Activated T-cell treated with anti-CD3 and anti-CD28 coated beads, Interleukin-2, amount 50 U/mL, for 4 hours (primary cell): ENCODE measurements around the gene STX8. TPM values are rescaled to one million over a fixed set of nuclear protein-coding genes. Genes with fewer than 3 reads are reported as not detected.
"Not testable (repeated sequence)": the region's sequence is repeated elsewhere in the genome, so short reads cannot be mapped to it uniquely, and the experiment has no call there.

Experiments used
- ATAC-seq, 2 donors: fragments of 200-7000 bp; cut with Tn5 transposase; one replicate each; pipeline ENCODE4 v1.10.0; 2021
- DNase-seq: peaks from one replicate; pipeline ENCODE4 v3.0.0-alpha.2; 2020
- H3K27me3 Mint-ChIP-seq: one replicate; pipeline ENCODE4 v1.8.0; 2021; ENCODE audit warnings: low read depth, mixed read lengths
- H3K36me3 Mint-ChIP-seq: one replicate; pipeline ENCODE4 v1.8.0; 2022; ENCODE audit warnings: mixed read lengths; ENCODE audit not compliant: insufficient read depth
- H3K4me1 Mint-ChIP-seq: one replicate; pipeline ENCODE4 v1.8.0; 2021; ENCODE audit warnings: low read depth, mixed read lengths
- H3K4me3 Mint-ChIP-seq: one replicate; pipeline ENCODE4 v1.8.0; 2021; ENCODE audit warnings: mild to moderate bottlenecking, moderate library complexity, mixed read lengths
- H3K9me3 Mint-ChIP-seq: one replicate; pipeline ENCODE4 v1.8.0; 2021; ENCODE audit warnings: mixed read lengths
- total RNA-seq, 3 donors: library from RNA; stranded (reverse); gene quantifications; one replicate each; pipeline ENCODE4 v1.2.1, GENCODE V29; 2021

The STX8 gene
- 10 to 100 TPM; 37.5 to 40.7 (median 38.3) TPM for total RNA-seq

- H3K36me3 Mint-ChIP-seq, result no peaks in the 10 kb centered on the region
- H3K4me1 Mint-ChIP-seq, result peaks cover 27% of the 10 kb centered on the region
- peak within 1 kb of the TSS; percentile 92 for H3K4me3 Mint-ChIP-seq
- peak; percentile 69 for DNase-seq
- no peaks in the 10 kb centered on the region for H3K9me3 Mint-ChIP-seq
- ATAC-seq, result peak; percentile 77 to 83
- H3K27me3 Mint-ChIP-seq, result no peaks in the 10 kb centered on the region
Measured at GRCh38 chr17:9575381-9576101, at the start of gene STX8. Gene STX8, minus strand, starts transcription at chr17:9575820. Its CDS starts 12 bp downstream, at chr17:9575808.

GRCh38 chr17:9622961-9623360 is 47.3 kb upstream of the STX8 start:
- Mint-ChIP-seq H3K36me3 (no peaks in the 10 kb centered on the region), H3K27me3 (no peaks in the 10 kb centered on the region), H3K4me3 (no peak overlapping the region), H3K9me3 (peaks cover 38% of the 10 kb centered on the region), H3K4me1 (no peaks in the 10 kb centered on the region)
- no peak for DNase-seq
- ATAC-seq, result no peak

GRCh38 chr17:9615486-9615885 is 39.9 kb upstream of the STX8 start:
- H3K9me3 Mint-ChIP-seq, result no peaks in the 10 kb centered on the region

GRCh38 chr17:9612006-9612405 is 36.4 kb upstream of the STX8 start:
- no peaks in the 10 kb centered on the region for H3K4me1 Mint-ChIP-seq
- H3K27me3 Mint-ChIP-seq, result peaks cover 8% of the 10 kb centered on the region
- ATAC-seq (no peak), DNase-seq (no peak)
- no peak overlapping the region for H3K4me3 Mint-ChIP-seq
- H3K9me3 Mint-ChIP-seq, result peaks cover 5% of the 10 kb centered on the region
- no peaks in the 10 kb centered on the region for H3K36me3 Mint-ChIP-seq

More at GRCh38 chr17:9615486-9615885, 39.9 kb upstream of the STX8 start:
- no peaks in the 10 kb centered on the region for H3K36me3 Mint-ChIP-seq
- H3K27me3 Mint-ChIP-seq, result peaks cover 6% of the 10 kb centered on the region
- DNase-seq (no peak), ATAC-seq (no peak)
- H3K4me3 Mint-ChIP-seq, result no peak overlapping the region
- no peaks in the 10 kb centered on the region for H3K4me1 Mint-ChIP-seq

GRCh38 chr17:9611557-9611956 is 35.9 kb upstream of the STX8 start:
- peaks cover 5% of the 10 kb centered on the region for H3K9me3 Mint-ChIP-seq
- H3K4me3 Mint-ChIP-seq, result no peak overlapping the region
- ATAC-seq (no peak), DNase-seq (no peak)
- no peaks in the 10 kb centered on the region for H3K4me1 Mint-ChIP-seq
- no peaks in the 10 kb centered on the region for H3K36me3 Mint-ChIP-seq
- H3K27me3 Mint-ChIP-seq, result peaks cover 8% of the 10 kb centered on the region

GRCh38 chr17:9607058-9607457 is 31.4 kb upstream of the STX8 start:
- ATAC-seq, H3K36me3 Mint-ChIP-seq, H3K9me3 Mint-ChIP-seq, H3K4me1 Mint-ChIP-seq, H3K4me3 Mint-ChIP-seq, H3K27me3 Mint-ChIP-seq, DNase-seq: not testable (repeated sequence)

GRCh38 chr17:9606453-9606852 is 30.8 kb upstream of the STX8 start:
- DNase-seq (no peak), ATAC-seq (no peak)
- Mint-ChIP-seq H3K27me3 (peaks cover 10% of the 10 kb centered on the region), H3K4me3 (no peak overlapping the region), H3K9me3 (peaks cover 5% of the 10 kb centered on the region), H3K4me1 (no peaks in the 10 kb centered on the region), H3K36me3 (no peaks in the 10 kb centered on the region)

GRCh38 chr17:9604583-9604982 is 29.0 kb upstream of the STX8 start:
- H3K4me1 Mint-ChIP-seq, ATAC-seq, DNase-seq, H3K4me3 Mint-ChIP-seq, H3K9me3 Mint-ChIP-seq, H3K36me3 Mint-ChIP-seq: not testable (repeated sequence)
- H3K27me3 Mint-ChIP-seq, result peaks cover 16% of the 10 kb centered on the region

GRCh38 chr17:9598661-9599060 is 23.0 kb upstream of the STX8 start:
- Mint-ChIP-seq H3K27me3 (peaks cover 24% of the 10 kb centered on the region), H3K36me3 (no peaks in the 10 kb centered on the region), H3K4me1 (no peaks in the 10 kb centered on the region), H3K4me3 (no peak overlapping the region), H3K9me3 (no peaks in the 10 kb centered on the region)
- ATAC-seq (no peak), DNase-seq (no peak)

- H3K9me3 Mint-ChIP-seq, H3K4me1 Mint-ChIP-seq, DNase-seq, H3K4me3 Mint-ChIP-seq, H3K36me3 Mint-ChIP-seq, ATAC-seq: not testable (repeated sequence)
- peaks cover 21% of the 10 kb centered on the region for H3K27me3 Mint-ChIP-seq
Measured at GRCh38 chr17:9597638-9598037, 22.0 kb upstream of the STX8 start.

GRCh38 chr17:9594065-9594464 is 18.4 kb upstream of the STX8 start:
- no peaks in the 10 kb centered on the region for H3K4me1 Mint-ChIP-seq
- H3K4me3 Mint-ChIP-seq, result no peak overlapping the region
- DNase-seq (no peak), ATAC-seq (no peak)
- H3K36me3 Mint-ChIP-seq, result no peaks in the 10 kb centered on the region
- peaks cover 15% of the 10 kb centered on the region for H3K27me3 Mint-ChIP-seq
- H3K9me3 Mint-ChIP-seq, result no peaks in the 10 kb centered on the region

- DNase-seq, result no peak
- Mint-ChIP-seq H3K4me3 (no peak overlapping the region), H3K9me3 (peaks cover 11% of the 10 kb centered on the region), H3K27me3 (peaks cover 2% of the 10 kb centered on the region), H3K36me3 (peaks cover 2% of the 10 kb centered on the region), H3K4me1 (no peaks in the 10 kb centered on the region)
- no peak for ATAC-seq
Measured at GRCh38 chr17:9587969-9588656, 12.5 kb upstream of the STX8 start.

GRCh38 chr17:9577373-9577709 is 1.7 kb upstream of the STX8 start:
- peak overlapping the region; percentile 40 for H3K4me3 Mint-ChIP-seq
- H3K4me1 Mint-ChIP-seq, result peaks cover 25% of the 10 kb centered on the region
- DNase-seq, result no peak
- H3K9me3 Mint-ChIP-seq, result no peaks in the 10 kb centered on the region
- H3K27me3 Mint-ChIP-seq, result no peaks in the 10 kb centered on the region
- no peak for ATAC-seq
- H3K36me3 Mint-ChIP-seq, result no peaks in the 10 kb centered on the region

- DNase-seq (peak; percentile 75), ATAC-seq (peak; percentile 61 to 73)
- H3K9me3 Mint-ChIP-seq, result no peaks in the 10 kb centered on the region
- H3K4me3 Mint-ChIP-seq, result peak within 1 kb of the TSS; percentile 92
- peaks cover 25% of the 10 kb centered on the region for H3K4me1 Mint-ChIP-seq
- H3K27me3 Mint-ChIP-seq, result no peaks in the 10 kb centered on the region
- no peaks in the 10 kb centered on the region for H3K36me3 Mint-ChIP-seq
Measured at GRCh38 chr17:9576521-9577372, 1.1 kb upstream of the STX8 start, which contains the start of gene CFAP52. Gene CFAP52, plus strand, starts transcription at chr17:9576642. Its CDS starts 54 bp downstream, at chr17:9576696.
